COLO829 (cell line): ENCODE data around the gene FHIT.
A peak's percentile ranks its signal among the peaks of the same experiment; 100 is the strongest.

ENCODE experiments used
- DNase-seq: peaks from one replicate; pipeline ENCODE4 v3.0.0; 2012; ENCODE audit warnings: low spot score

Gene FHIT

DNA sequence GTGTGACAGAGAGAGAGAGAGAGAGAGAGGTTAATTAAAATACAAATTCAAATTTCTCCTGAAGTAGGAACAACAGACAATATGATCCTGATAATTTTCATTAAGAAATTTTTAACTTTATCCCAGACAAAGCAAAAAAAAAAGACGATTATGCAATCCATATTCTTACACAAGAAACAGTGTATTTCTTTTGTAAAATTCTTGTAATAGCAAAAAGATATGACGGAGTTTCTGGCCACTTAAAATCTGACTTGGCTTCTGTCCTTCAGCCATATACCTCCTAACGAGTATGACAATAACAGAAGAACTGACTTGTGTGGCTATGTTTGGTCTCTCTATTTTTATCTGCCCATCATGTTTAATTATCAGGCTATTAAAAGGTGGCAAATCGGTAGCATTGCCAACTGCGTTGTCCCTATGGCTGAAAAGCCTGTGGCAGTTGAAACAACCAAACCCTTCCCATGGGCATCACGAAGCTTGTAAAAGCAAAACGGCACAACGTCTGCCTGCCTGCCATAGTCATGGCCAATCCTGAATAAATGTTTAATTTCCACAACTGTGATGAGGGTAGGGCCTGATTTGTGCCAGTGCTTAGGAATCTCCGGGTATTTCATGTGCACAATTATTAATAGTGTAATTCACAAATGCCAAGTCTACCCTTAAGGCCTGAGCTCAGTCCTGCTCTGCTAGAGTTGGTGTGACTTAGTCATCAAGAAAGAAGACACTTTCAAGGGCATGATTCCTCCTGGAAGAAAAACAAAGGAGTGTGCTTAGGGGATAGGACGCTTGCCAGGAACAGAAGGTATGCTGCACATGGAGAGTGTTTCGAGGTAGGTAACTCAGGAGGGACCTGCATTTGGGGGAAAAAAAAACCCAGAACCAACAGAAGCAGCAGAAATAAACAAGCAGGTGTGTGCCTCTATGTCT lies 1090.2 kb downstream of the FHIT start:
- no peak for DNase-seq

DNA sequence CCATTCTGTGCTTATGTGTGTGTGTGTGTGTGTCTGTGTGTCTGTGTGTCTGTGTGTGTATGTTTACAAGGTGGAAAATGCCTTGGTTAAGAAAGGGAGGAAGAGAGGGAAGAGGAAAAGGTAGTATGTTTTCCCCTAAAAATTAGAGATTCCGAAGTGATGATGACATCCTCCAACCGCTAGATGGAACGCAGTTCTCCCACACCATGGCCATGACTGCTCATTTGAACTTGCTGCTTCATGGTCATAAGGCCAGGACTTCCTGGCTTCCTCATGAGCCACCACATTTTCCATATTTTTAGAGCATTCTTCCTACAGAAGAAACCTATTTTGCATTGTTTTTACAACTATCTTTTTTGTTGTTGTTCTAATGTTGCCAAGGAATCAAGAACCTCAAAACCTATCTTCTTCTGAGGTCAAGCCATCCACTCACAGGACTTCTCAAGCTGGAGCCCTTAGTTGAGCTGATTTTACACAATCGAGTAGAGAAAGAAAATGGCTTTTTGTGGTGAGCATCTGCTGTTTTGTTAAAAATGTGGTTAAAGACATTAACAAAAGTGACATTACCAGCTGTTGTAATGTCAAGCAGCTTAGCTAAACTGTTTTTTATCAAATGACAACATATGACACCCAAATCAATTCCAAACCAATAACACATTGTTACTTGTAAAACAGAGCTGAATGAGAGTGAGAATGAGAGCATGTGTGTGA lies 1091.0 kb downstream of the FHIT start:
- DNase-seq = no peak

DNA sequence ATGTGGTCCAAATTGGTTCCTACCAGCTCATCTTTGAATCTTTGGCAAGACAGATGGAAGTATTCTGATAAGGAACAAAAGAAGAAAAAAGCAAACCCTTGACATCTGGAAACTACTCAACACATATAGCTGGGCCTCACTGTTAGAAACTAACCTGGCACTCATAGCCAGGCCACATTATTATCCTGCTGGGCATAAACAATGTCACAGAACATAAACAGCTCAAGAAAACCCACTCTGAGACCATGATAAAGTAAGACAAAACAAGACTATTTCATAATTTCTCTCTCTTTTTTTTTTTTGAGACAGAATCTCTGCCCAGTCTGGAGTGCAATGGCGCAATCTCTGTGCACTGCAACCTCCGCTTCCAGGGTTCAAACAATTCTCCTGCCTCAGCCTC lies 1093.2 kb downstream of the FHIT start:
- DNase-seq = no peak

DNA sequence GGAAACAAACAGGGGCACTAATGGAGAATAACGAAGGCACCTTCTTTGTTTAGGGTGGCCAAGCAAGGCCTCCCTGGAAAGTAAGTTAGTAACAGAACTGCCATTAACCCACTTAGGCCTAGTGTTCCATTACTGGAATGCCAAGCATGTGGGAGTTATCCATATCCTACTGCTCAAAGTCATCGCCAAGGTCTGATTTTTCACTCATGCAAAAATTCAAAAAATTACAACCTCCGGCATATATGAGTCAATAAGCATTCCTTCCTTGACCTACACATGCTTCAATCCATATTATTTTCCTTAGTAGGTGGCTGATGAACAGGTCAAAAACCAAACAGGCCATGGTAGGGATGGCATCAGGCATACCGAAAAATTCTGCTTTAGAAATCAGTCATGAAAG lies 1097.2 kb downstream of the FHIT start:
- DNase-seq = no peak

DNA sequence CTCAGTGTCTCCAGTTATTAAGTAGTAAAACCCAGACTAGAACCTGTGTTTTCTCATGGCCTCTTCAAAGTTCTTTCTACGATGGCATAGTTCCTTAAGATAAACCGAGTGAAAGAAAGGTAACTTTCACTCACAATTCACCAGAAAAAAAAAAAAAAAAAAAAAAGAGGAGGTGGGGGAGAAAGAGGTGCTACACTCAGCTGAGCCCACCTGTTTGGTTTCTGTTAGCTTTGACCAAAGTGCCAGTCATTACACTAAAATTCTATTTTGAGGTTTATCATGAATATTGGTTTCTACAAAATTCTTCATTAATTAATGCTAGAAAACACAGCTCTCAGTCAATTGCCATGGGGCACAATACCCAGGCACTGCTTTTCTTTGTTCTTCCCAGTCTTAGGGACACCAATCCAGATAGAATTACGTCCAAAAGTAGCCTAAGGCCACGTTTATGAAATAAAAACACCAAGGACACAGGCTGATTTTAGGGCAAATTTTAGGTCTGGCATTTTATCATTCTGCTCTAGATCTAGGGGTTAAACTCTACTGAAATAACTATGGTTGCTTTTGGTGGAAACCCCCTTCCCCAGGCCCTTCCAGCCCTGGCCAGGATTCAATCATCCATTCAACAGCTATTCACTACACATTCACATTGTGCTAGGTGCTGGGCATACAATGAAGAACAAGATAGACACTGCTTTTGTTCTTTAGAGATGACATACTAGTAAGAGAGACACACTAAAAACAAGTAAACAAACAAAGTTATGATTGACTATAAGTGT lies 1097.8 kb downstream of the FHIT start:
- no peak for DNase-seq

DNA sequence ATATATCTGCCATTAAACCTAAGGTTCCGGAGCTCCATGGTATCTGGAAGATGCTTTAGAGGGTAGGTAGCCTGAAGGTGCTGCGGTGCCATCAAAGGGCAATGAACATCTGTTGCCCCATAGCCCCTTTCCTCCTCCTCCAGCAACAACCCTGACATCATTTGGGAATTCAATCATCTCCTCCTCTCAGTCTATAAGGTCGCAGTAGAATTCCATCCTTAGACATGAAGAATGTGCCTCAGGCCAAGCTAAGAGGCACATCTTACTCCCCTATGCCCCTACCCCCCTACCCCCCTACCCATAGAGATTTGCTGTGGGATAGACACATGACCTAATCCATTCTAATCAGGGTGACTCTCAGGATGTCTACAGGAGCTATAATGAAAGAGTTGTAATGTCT lies 1101.8 kb downstream of the FHIT start:
- DNase-seq = no peak

DNA sequence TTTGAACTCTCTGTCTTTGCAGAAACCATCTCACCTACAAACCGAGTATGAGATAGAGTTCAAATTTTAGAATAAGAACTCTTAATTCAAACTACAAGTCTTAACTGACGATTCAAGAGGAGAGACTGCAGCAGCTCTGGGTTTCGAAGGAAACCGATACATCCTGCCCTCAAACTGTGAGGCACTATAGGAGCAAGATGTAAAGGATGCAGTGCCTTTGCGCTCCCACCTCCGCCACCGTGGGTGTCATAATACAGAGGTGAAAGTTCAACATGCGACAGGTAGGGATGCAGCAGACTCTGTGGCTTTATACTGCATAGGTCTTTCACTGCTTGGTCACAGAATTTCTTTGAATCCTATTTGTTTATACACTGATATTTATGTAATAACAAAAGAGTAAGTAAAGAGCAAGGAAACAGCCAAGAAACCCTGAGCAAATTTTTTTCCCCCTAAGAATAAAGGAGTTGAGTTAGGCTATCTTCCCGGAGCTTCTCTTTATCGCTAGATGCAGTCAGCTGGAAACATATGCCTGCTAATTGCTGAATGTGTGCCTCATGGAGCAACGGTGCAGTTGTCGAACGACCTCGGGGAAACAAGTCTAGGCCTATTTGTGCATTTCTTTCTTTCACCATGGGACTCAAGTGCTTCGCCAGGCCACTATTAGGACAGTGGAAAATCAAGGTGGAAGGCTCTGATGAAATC lies 1103.9 kb downstream of the FHIT start:
- DNase-seq = no peak

DNA sequence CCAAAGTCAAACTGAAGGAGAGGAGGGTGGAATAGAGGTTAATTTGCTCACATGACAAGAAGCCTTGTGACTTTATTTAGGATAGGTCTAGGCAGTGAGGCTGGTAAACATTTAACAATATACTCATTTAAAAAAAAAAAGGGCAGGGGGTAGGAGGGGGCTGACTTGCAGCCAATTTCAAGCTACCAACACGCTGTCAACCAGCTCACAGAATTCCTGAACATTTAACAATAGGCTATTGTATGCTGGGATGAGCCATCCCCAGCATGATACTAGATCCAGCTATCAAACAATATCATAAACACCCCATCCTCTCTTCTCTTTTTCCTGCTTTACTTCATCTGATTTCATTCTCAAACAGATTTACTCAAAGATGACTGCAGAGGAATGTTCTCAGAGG lies 1105.1 kb downstream of the FHIT start:
- DNase-seq = peak; percentile 81

DNA sequence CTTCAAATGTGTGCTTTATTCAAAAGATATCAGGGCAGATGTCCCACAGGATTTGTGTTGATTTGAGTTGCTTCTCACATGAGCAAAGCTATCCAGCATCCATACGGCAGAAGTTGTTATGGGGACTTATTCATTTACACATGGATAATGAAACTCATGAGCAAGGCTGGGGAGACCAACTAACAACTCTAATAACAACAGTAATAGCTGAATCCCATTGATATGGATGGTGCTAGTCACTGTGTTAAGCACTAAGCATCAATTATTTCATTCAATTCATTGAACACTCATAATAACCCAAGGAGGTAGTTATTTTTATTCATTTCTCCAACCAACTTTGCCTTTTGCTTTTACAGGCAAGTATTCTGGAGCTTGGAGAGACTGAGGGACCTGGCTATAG lies 1107.2 kb downstream of the FHIT start:
- DNase-seq = no peak

DNA sequence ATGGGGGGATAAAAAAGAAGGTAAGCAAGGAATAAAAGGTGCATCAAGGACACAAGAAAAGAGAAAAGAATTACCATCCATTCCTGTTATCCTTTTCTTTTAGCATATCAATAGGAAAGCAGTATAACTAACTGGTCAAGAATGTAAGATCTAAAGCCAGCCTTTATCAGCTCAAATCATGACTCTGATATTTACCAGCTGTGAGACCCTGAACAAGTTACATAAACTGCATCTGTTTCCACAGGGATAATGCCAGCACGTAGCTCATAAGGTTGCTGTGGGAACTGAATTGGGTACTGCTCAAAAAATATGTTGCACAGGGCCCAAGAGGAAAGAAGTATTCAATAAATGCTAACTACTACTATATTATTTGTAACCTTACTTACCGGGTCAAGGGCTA lies 1109.2 kb downstream of the FHIT start:
- no peak for DNase-seq

DNA sequence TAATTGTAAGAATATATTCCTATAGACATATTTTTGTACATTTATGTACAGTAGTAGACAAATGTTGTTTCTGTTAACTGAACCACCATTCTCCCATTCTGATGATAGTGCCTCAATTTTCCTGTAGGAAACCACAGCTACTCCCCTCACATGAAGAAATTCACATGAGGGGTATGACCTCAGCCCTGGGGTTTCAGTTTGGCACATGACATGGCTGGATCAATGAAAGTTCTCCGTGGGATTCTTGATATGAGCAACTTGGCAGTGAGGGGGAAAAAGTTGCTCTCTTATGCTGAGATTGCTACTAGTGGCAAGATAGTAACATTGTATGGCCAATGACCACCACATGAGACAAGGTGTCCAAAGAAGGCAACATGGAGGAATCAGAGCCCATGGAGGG lies 1111.1 kb downstream of the FHIT start:
- no peak for DNase-seq

DNA sequence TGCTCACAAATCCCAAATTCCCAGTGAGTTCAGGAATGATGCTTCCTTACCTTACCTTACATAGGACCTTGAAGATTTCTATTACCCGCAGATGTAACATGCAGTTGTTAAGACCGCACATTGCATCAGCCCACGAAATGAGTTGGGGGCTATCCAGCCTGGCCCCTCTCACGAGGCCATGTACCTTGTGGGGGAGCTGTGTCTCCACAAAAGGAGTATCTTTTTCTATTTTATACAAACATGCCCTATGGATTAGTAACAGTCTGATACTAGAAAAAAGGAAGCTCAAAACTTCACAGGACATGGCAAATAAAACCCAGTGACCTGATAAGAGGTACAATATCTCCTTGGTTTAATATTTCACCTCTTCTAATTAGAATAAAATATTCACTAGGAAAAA lies 1114.7 kb downstream of the FHIT start:
- no peak for DNase-seq

DNA sequence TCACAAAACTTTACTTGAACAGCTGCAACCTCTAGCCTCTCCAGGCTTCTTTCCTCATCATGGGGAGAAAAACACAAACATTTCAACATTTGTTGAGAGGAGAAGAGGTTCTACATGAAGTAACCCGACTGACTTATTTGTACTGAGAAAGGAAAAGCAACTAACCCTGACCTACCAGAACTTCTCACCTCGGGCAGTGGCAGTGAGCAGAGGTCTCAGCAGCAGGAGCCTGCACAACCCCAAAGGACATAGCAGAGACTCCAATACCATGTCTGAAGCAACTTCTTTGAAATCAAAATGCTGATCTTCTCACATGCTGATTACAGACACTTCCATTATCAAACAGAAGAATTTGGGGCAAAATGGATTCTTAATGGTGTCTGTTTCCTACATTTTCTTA lies 1115.8 kb downstream of the FHIT start:
- DNase-seq = no peak

DNA sequence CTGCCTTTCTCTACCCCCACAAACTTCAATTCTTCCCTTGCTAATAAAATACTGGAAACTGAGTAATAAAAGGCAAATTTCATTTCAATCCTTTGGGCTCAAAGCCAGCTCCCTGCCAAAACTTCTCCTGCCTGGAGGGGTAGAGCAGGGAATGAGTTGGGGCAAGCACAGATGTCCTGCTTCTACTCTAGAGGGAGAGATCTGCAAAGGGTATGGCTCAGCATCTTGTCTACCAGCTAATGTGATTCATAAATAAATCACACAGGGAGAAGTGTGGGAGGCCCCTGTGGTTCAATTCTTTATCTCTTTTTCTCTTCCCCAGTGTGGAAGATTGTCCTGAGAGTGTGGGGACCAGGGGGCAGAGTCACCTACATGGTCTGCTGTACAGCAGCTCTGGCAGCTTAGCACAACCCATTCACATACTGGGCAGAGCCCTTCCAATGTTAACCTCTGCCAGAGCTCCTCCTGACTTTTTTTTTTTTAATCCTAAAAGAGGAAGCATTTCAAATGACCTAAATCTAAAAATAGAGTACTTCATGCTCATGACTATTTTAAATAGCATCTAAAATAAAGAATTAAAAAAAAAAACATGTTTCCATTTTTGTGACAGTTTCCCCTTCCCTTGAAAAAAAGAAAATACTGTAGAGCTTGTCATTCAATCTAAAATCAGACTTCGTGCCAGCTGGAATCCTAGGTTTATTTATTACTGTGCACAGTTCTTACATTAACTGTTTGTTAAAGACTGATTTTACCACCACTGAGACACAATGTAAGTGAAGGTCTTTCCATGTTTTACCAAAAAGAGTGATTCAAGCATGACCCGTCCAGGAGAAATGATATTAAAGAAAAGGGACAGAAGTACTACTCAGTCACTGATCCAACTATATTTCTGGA lies 1117.7 kb downstream of the FHIT start:
- no peak for DNase-seq

DNA sequence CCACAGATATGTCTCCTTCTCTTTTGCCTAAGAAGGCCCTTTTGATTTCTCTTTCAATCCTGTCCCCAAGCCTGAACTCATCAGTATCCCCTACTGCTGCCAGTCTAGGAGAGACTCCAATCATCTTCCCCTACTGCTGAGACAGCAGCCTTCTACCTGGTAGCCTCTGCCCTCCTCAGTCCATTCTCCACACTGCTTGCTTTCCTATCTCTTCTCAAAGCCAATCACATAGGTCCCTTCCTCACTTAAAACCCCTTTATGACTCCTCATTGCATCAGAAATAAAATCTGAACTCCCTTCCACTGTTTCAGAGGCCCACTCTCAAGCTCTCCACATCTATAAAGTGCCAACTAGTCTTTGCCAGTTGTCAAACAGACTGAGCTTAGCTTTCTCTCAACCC lies 1119.6 kb downstream of the FHIT start:
- no peak for DNase-seq

DNA sequence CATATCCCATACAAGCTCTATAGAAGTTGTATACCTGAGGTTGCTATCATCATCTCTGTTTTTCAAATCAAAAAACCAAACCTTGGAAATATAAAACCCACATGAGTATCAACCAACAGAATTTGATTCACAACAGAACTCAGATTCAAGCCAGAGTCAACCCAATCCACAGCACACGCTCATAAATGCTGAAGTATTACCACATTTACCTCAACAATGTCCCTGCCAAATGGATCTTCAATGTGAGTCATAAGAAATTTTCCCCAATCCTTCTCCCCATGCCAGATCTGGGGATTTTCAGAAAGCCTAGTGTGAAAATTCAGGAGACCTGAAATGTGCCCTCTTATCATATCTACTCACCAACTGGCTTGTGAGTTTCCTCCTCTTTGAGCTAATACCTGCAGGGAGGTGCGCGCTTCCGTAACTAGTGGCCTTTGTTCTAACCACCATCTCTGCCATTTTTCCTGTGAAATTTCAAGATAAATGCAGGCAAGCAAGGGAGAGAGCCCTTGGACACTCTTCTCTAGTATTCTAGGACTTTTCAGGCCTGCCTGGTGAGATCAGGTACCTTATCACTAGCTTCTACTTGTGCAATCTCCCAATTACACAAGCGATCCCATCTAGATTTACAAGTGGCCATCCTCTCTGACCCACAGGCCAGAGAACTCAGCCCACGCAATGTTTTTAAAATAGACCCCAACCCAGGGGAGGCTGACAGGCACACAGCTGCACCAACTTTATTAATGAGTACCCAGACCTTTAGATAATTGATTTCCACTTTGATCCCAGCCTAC lies 1124.5 kb downstream of the FHIT start:
- DNase-seq = no peak

DNA sequence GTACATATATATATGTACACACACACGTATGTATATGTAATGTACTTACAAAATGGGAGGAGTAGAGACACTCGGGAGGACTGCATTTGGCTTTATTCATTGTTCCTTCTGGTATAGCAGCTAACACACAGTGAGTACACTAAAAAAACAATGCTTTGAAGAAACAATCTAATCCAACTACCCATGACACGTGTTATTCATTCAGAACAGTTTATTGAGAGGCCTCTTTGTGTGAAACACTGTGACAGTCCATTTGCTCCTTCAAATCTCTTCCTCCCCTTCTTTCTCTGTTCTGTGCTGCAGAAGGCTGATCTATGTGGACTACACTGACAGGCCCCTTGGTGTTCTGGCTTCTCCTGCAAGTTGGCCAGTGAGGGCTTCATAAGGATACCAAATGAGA lies 1125.6 kb downstream of the FHIT start:
- DNase-seq = no peak

DNA sequence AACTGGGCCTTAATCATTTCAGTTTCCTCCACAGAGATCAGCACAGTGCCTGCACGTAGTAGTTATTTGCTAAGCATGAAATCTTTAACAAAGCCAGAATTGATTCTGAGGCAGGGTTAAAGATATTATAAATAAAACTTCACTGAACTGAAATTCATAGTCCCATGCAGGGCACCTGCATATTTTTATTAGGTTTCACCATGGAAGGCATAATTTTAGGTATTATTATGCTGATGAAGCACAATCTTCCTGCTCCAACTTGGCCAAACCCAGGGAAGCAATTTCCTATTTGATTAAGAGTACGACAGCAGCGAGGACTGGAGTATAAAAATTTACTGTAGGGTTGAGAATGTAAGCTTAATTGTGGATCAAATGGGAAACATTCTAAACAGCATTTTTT lies 1131.0 kb downstream of the FHIT start:
- no peak for DNase-seq

DNA sequence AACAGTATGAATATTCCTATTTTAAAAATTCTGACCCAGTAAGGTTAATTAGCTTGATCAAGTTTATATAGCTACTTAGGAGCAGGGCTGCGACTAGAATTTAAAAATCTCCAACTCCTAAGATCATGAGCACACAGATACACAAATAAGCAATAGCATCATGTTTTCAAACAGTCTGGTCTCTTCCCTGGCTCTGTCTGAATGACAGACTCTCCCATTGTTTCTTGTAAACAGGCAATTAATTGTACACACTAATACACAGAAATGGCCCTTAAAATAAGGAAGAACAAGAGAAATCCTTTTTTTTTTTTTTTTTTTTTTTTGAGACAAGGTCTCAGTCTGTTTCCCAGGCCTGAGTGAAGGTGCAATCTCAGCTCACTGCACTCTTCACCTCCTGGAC lies 1137.1 kb downstream of the FHIT start:
- peak; percentile 35 for DNase-seq

DNA sequence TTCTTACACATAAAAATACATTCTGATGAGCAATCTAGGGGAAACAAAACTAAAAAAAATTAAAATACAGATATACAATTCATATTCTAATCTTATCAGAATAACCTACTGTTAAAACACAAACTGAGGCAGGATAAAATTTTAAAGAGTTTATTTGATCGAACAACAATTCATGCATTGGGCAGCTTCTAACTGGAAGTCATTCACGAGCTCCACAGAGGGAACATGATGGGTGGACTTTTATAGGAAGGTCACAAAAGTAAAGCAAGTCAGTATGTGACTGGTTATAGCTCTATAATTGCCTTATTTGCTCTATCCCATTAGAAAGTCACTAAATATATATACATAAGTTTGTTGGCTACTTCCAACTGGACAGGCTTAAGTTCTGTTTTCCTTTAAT lies 1144.0 kb downstream of the FHIT start:
- DNase-seq = no peak
